HepG2 (cell line): ENCODE results near the gene SCRT2. TPM values are rescaled to one million over a fixed set of nuclear protein-coding genes. Genes with fewer than 3 reads are reported as not detected.

Source experiments
- ATAC-seq: fragments of 200-7000 bp; cut with Tn5 transposase; 3 replicates; pipeline ENCODE4 v1.9.1; 2020; ENCODE audit warnings: mild to moderate bottlenecking, moderate library complexity
- BruUV-seq: library from RNA; stranded (reverse); fragments of 400-500 nt; replicated peaks from 2 replicates; lab custom pipeline; 2021; lab: Mats Ljungman, UMichigan
- CTCF ChIA-PET: fragments of 300-600 bp; formaldehyde crosslinking; extraction: SDS; loops from one replicate; lab custom pipeline; 2021; ENCODE audit warnings: low total read pairs, inconsistent platforms, low intra/inter-chr PET ratio; lab: Yijun Ruan, JAX
- POLR2A ChIA-PET: fragments of 350-600 bp; sonication (Branson Sonifier 250); formaldehyde crosslinking; loops from one replicate; lab custom pipeline; 2020; ENCODE audit warnings: antibody characterized with exemption, inconsistent platforms; lab: Yijun Ruan, JAX
- DNase-seq: peaks from one replicate; pipeline ENCODE4 v3.0.0-alpha.2; 2015; ENCODE audit warnings: low spot score
- FAIRE-seq: peaks from 3 replicates; lab custom pipeline; 2011; peaks lifted over from hg19 to GRCh38; lab: Jason Lieb, UNC
- H2AFZ ChIP-seq: one replicate; pipeline ENCODE4 v1.6.1; 2011; ENCODE audit warnings: low read length, inconsistent platforms
- H3K27ac ChIP-seq: fragments of 300-600 bp; 3 replicates; pipeline ENCODE4 v1.8.0; 2011; ENCODE audit warnings: mixed run types, mild to moderate bottlenecking, mixed read lengths, low read length, inconsistent platforms; ENCODE audit not compliant: insufficient read depth; ENCODE audit errors: extremely low read length
- H3K27me3 ChIP-seq, 2 experiments: fragments of 200-600 bp in 1 of 2; 2 replicates in 1 of 2; 3 replicates in 1 of 2; pipeline versions ENCODE4 v1.6.0 to v1.8.0; 2011; ENCODE audit warnings: low read length in 2 of 2, mild to moderate bottlenecking in 2 of 2, moderate library complexity in 2 of 2, inconsistent platforms in 1 of 2; ENCODE audit not compliant: insufficient read depth in 2 of 2, control insufficient read depth in 1 of 2
- H3K36me3 ChIP-seq, 2 experiments: fragments of 200-600 bp in 1 of 2; replicated peaks in 1 of 2; 2 replicates in 1 of 2; 3 replicates in 1 of 2; pipeline versions ENCODE4 v1.5.1 to v1.8.0; 2011; ENCODE audit warnings: low read length in 2 of 2, inconsistent platforms in 1 of 2; ENCODE audit not compliant: insufficient read depth in 2 of 2, control insufficient read depth in 1 of 2
- H3K4me1 ChIP-seq: 2 replicates; pipeline ENCODE4 v1.5.1; 2012; ENCODE audit warnings: low read length, inconsistent platforms; ENCODE audit not compliant: insufficient read depth
- H3K4me2 ChIP-seq: 2 replicates; pipeline ENCODE4 v1.6.0; 2011; ENCODE audit warnings: low read depth, low read length, inconsistent platforms
- H3K4me3 ChIP-seq, 3 experiments: fragments of 200-600 bp in 1 of 3; sonication (generic), shearing (Covaris generic) in 1 of 3; replicated peaks in 1 of 3; 2 replicates each; pipeline ENCODE4 v1.5.1; 2011 to 2016; ENCODE audit warnings: low read length in 3 of 3, inconsistent platforms in 2 of 3, low read depth in 2 of 3, mild to moderate bottlenecking in 2 of 3, control low read depth in 1 of 3, mixed read lengths in 1 of 3; ENCODE audit not compliant: insufficient read depth in 1 of 3
- H3K79me2 ChIP-seq: one replicate; pipeline ENCODE4 v1.6.1; 2011; ENCODE audit warnings: low read length, inconsistent platforms; ENCODE audit not compliant: insufficient read depth
- H3K9ac ChIP-seq: 2 replicates; pipeline ENCODE4 v1.6.0; 2011; ENCODE audit warnings: mild to moderate bottlenecking, low read depth, low read length, inconsistent platforms; ENCODE audit not compliant: insufficient read depth
- H3K9me3 ChIP-seq: 2 replicates; pipeline ENCODE4 v1.5.1; 2012; ENCODE audit warnings: mild to moderate bottlenecking, low read length
- H4K20me1 ChIP-seq: 2 replicates; pipeline ENCODE4 v1.6.0; 2011; ENCODE audit warnings: inconsistent platforms, mild to moderate bottlenecking, low read length, moderate library complexity; ENCODE audit not compliant: insufficient read depth
- ARHGAP35 ChIP-seq: sonication (generic); formaldehyde crosslinking; IDR thresholded peaks from 2 replicates; pipeline ENCODE4 v1.9.0; 2022; ENCODE audit warnings: mild to moderate bottlenecking, inconsistent platforms, moderate library complexity, missing genetic modification reagents, borderline replicate concordance
- FOXA1 ChIP-seq, 2 experiments: fragments of 450-650 bp in 1 of 2; sonication (generic) in 1 of 2; formaldehyde crosslinking in 1 of 2; IDR thresholded peaks; 2 replicates each; pipeline versions ENCODE4 v1.4.0 to v1.6.1; 2016 to 2020; ENCODE audit warnings: missing genetic modification reagents in 1 of 2
- HMG20A ChIP-seq: IDR thresholded peaks from 2 replicates; pipeline ENCODE4 v1.6.1; 2016; ENCODE audit warnings: borderline replicate concordance
- KDM4B ChIP-seq: sonication (generic); formaldehyde crosslinking; IDR thresholded peaks from 2 replicates; pipeline ENCODE4 v1.4.0; 2020; ENCODE audit warnings: missing genetic modification reagents
- NFYC ChIP-seq: IDR thresholded peaks from 2 replicates; pipeline ENCODE4 v1.6.1; 2016; ENCODE audit warnings: missing genetic modification reagents, missing compliant biosample characterization
- RFX5 ChIP-seq: IDR thresholded peaks from 2 replicates; pipeline ENCODE4 v1.6.1; 2011; ENCODE audit warnings: low read depth, low read length, improper control_type of control experiment
- SMAD1 ChIP-seq: sonication (generic); formaldehyde crosslinking; IDR thresholded peaks from 2 replicates; pipeline ENCODE4 v1.4.0; 2020; ENCODE audit warnings: missing genetic modification reagents, low read depth, mild to moderate bottlenecking, borderline replicate concordance
- ZNF18 ChIP-seq: sonication (generic); formaldehyde crosslinking; IDR thresholded peaks from 2 replicates; pipeline ENCODE4 v1.8.0; 2022; ENCODE audit warnings: mild to moderate bottlenecking, missing genetic modification reagents; ENCODE audit not compliant: insufficient replicate concordance
- ZNF180 ChIP-seq: sonication (generic); formaldehyde crosslinking; IDR thresholded peaks from 2 replicates; pipeline ENCODE4 v1.4.0; 2020; ENCODE audit warnings: low read depth, missing genetic modification reagents, borderline replicate concordance
- ZNF205 ChIP-seq: IDR thresholded peaks from 2 replicates; pipeline ENCODE4 v1.6.1; 2018; ENCODE audit warnings: missing biosample characterization, missing genetic modification reagents
- ZNF557 ChIP-seq: sonication (generic); formaldehyde crosslinking; IDR thresholded peaks from 2 replicates; pipeline ENCODE4 v1.4.0; 2020; ENCODE audit warnings: missing genetic modification reagents
- ZNF563 ChIP-seq: sonication (generic); formaldehyde crosslinking; IDR thresholded peaks from 2 replicates; pipeline ENCODE4 v1.8.0; 2022; ENCODE audit warnings: mild to moderate bottlenecking, moderate library complexity, missing genetic modification reagents
- ZNF766 ChIP-seq: sonication (generic); formaldehyde crosslinking; IDR thresholded peaks from 2 replicates; pipeline ENCODE4 v1.5.0; 2020; ENCODE audit warnings: missing genetic modification reagents, borderline replicate concordance
- WGBS: methylation state at CpG from one replicate; pipeline ENCODE4 v1.1.6; 2017; ENCODE audit warnings: low lambda C conversion rate; 5-methylcytosine and 5-hydroxymethylcytosine counted together
- in situ Hi-C: cut with HindIII; loops from 2 replicates; pipeline ENCODE4 v1.10.0; 2017; ENCODE audit warnings: low pct_unique_long_range_greater_than_20kb; ENCODE audit not compliant: extremely low pct_ligation_motif_present
- intact Hi-C: fragments of 100-400 bp; cut with micrococcal nuclease; formaldehyde crosslinking; loops from one replicate; pipeline ENCODE4 v1.10.0; 2022; ENCODE audit not compliant: unreplicated experiment
- polyA plus RNA-seq, 8 experiments: library from polyadenylated mRNA; depleted of rRNA in 3 of 8; stranded (reverse) in 7 of 8; unstranded in 1 of 8; fragments of >200 nt; fragmentation: Illumina TruSeq in 4 of 8; extraction: Trizol in 4 of 8; gene quantifications; 2 replicates each; pipeline versions ENCODE4 v1.2.1 to v1.2.3, GENCODE V29; 2011 to 2016; ENCODE audit warnings: low read depth in 4 of 8, missing spikeins in 1 of 8, mixed read lengths in 1 of 8; ENCODE audit not compliant: insufficient read depth in 1 of 8
- total RNA-seq, 5 experiments: library from RNA; depleted of rRNA; stranded (reverse); fragments of >200 nt; fragmentation: Illumina TruSeq; extraction: Trizol; gene quantifications; 2 replicates each; pipeline ENCODE4 v1.2.3, GENCODE V29; 2016; ENCODE audit warnings: low read depth in 1 of 5
- TF ChIP-seq, protein P1 (sequence below): sonication (generic); formaldehyde crosslinking; IDR thresholded peaks from 2 replicates; pipeline ENCODE4 v1.5.0; 2020; ENCODE audit warnings: missing genetic modification reagents
- TF ChIP-seq, protein P2 (sequence below): IDR thresholded peaks from 2 replicates; pipeline ENCODE4 v1.6.1; 2018; ENCODE audit warnings: missing genetic modification reagents
- TF ChIP-seq, protein P3 (sequence below): sonication (generic); formaldehyde crosslinking; IDR thresholded peaks from 2 replicates; pipeline ENCODE4 v1.9.0; 2021; ENCODE audit warnings: missing genetic modification reagents, borderline replicate concordance
- TF ChIP-seq, protein P4 (sequence below): sonication (generic); formaldehyde crosslinking; IDR thresholded peaks from 2 replicates; pipeline ENCODE4 v1.4.0; 2020; ENCODE audit warnings: missing genetic modification reagents

The SCRT2 gene
- total and polyA plus RNA-seq, 2 of the 13 experiments (the other 11 are each of a cell fraction or from before 2014, with no cell fraction given) = not detected

GRCh38 chr20:699811-700338, 24.3 kb upstream of the SCRT2 start:
- H3K27me3 ChIP-seq = peaks cover 20 to 71% of the 10 kb centered on the region in 2 experiments
- TF ChIP-seq, protein P1, sequence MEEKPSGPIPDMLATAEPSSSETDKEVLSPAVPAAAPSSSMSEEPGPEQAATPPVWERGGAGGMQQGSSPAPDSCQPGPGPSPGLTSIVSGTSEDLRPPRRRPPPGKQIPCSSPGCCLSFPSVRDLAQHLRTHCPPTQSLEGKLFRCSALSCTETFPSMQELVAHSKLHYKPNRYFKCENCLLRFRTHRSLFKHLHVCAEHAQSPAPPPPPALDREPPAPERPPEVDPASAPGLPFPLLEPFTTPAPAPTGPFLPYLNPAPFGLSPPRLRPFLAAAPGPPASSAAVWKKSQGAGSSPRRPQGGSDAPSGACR (CRISPR knock-in tag) = no peak
- TF ChIP-seq RFX5 (no peak), SMAD1 (no peak), ZNF766 (CRISPR knock-in tag) (no peak), NFYC (CRISPR knock-in tag) (no peak), HMG20A (no peak), FOXA1 (IDR thresholded peaks at IDR 0.05) (no peak), FOXA1 (CRISPR knock-in tag; IDR thresholded peaks at IDR 0.05) (no peak), ZNF563 (no peak), ZNF557 (CRISPR knock-in tag) (no peak), ARHGAP35 (CRISPR knock-in tag) (no peak), KDM4B (CRISPR knock-in tag) (no peak), ZNF205 (CRISPR knock-in tag) (no peak), ZNF18 (CRISPR knock-in tag) (no peak), ZNF180 (CRISPR knock-in tag) (no peak)
- TF ChIP-seq, protein P2, sequence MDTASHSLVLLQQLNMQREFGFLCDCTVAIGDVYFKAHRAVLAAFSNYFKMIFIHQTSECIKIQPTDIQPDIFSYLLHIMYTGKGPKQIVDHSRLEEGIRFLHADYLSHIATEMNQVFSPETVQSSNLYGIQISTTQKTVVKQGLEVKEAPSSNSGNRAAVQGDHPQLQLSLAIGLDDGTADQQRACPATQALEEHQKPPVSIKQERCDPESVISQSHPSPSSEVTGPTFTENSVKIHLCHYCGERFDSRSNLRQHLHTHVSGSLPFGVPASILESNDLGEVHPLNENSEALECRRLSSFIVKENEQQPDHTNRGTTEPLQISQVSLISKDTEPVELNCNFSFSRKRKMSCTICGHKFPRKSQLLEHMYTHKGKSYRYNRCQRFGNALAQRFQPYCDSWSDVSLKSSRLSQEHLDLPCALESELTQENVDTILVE (CRISPR knock-in tag) = no peak
- TF ChIP-seq, protein P3, sequence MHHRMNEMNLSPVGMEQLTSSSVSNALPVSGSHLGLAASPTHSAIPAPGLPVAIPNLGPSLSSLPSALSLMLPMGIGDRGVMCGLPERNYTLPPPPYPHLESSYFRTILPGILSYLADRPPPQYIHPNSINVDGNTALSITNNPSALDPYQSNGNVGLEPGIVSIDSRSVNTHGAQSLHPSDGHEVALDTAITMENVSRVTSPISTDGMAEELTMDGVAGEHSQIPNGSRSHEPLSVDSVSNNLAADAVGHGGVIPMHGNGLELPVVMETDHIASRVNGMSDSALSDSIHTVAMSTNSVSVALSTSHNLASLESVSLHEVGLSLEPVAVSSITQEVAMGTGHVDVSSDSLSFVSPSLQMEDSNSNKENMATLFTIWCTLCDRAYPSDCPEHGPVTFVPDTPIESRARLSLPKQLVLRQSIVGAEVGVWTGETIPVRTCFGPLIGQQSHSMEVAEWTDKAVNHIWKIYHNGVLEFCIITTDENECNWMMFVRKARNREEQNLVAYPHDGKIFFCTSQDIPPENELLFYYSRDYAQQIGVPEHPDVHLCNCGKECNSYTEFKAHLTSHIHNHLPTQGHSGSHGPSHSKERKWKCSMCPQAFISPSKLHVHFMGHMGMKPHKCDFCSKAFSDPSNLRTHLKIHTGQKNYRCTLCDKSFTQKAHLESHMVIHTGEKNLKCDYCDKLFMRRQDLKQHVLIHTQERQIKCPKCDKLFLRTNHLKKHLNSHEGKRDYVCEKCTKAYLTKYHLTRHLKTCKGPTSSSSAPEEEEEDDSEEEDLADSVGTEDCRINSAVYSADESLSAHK (CRISPR knock-in tag) = no peak
- TF ChIP-seq, protein P4, sequence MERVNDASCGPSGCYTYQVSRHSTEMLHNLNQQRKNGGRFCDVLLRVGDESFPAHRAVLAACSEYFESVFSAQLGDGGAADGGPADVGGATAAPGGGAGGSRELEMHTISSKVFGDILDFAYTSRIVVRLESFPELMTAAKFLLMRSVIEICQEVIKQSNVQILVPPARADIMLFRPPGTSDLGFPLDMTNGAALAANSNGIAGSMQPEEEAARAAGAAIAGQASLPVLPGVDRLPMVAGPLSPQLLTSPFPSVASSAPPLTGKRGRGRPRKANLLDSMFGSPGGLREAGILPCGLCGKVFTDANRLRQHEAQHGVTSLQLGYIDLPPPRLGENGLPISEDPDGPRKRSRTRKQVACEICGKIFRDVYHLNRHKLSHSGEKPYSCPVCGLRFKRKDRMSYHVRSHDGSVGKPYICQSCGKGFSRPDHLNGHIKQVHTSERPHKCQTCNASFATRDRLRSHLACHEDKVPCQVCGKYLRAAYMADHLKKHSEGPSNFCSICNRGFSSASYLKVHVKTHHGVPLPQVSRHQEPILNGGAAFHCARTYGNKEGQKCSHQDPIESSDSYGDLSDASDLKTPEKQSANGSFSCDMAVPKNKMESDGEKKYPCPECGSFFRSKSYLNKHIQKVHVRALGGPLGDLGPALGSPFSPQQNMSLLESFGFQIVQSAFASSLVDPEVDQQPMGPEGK (CRISPR knock-in tag) = no peak

More at GRCh38 chr20:699811-700338, 24.3 kb upstream of the SCRT2 start:
- Histone ChIP-seq H3K9me3 (no peaks in the 10 kb centered on the region), H3K79me2 (no peaks in the 10 kb centered on the region), H3K4me1 (no peaks in the 10 kb centered on the region), H3K9ac (no peak overlapping the region), H3K36me3 (no peaks in the 10 kb centered on the region), H3K4me2 (no peak overlapping the region), H4K20me1 (no peaks in the 10 kb centered on the region; the same call in 1 of the 2 replicates), H2AFZ (no peak overlapping the region), H3K27ac (no peak overlapping the region), H3K4me3 (no peak overlapping the region)
- WGBS = 16% methylated on average over 10 of the region's 10 CpGs
- ATAC-seq (no peak; the same call in 2 of the 3 replicates), DNase-seq (no peak), FAIRE-seq (no peak)
- in situ Hi-C loops (no loop called here), intact Hi-C loops (no loop called here)
- POLR2A ChIA-PET = no interaction called here
- CTCF ChIA-PET = no interaction called here
- BruUV-seq = no TSS peak
